ENCODE results near the gene PLXNB2.

- TF ChIP-seq EP300 (IDR thresholded peaks at IDR 0.05) (no peak), CTCF (IDR thresholded peaks at IDR 0.05) (no peak), POLR2A (IDR thresholded peaks at IDR 0.05) (no peak)
Observed at GRCh38 chr22:50356186-50356585, 48.7 kb upstream of the PLXNB2 start.

Data from gastroesophageal sphincter (tissue), 3 donors.